GM19438 (cell line): ENCODE measurements around the gene EXOC2.

ENCODE experiments used
- ATAC-seq: cut with Tn5 transposase; IDR thresholded peaks from one replicate; pipeline ENCODE4 v1.9.1; 2021; ENCODE audit warnings: low read depth; ENCODE audit not compliant: unreplicated experiment

Gene EXOC2

GRCh38 chr6:548091-548490 is 144.8 kb downstream of the EXOC2 start:
- no peak for ATAC-seq

- ATAC-seq: no peak
Measured at GRCh38 chr6:540490-540889, 152.4 kb downstream of the EXOC2 start.

GRCh38 chr6:537114-537513 is 155.8 kb downstream of the EXOC2 start:
- ATAC-seq: no peak

GRCh38 chr6:530425-530824 is 162.5 kb downstream of the EXOC2 start:
- ATAC-seq: no peak

- ATAC-seq: no peak
Measured at GRCh38 chr6:528989-529388, 163.9 kb downstream of the EXOC2 start.

DNA sequence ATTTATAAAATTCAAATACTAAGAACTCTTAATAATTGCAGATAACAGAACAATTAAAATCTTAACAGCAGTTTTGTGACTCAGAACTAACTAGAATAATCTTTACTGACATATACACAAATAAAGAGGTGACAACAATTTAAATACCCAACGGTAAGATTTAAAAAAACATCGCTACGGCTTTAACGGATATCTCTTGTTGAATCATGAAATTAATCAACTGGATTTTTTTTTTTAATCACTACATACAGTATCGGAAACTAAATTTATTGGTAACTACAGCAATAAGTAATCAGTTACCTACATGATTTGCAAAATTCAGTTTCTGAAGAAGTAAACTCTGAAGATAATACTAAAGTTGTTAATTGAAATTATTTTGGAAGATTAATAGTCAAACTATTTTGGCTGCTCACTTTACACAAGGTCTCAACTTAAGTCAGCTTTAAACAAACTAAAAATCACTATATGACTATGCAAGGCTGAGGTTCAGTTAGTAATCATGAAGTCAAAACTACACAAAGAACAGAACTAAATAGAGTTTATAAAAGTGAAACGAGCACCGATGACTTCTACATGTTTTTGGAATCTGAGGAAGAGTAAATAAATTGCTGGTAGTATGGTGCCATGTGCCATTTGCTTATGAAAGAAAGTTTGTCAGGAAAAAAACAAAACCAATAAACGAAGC is 164.8 kb downstream of the EXOC2 start:
- no peak for ATAC-seq

- ATAC-seq: no peak
Measured at GRCh38 chr6:524803-525202, 168.1 kb downstream of the EXOC2 start.

DNA sequence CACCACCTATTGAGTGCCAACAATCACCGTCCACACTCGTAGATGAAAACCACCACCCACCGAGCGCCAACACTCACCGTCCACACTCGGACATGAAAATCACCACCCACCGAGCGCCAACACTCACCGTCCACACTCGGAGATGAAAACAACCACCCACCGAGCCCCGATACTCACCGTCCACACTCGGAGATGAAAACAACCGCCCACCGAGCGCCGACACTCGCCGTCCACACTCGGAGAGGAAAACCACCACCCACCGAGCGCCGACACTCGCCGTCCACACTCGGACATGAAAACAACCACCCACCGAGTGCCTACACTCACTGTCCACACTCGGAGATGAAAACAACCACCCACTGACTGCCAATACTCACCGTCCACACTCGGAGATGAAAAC is 172.1 kb downstream of the EXOC2 start:
- ATAC-seq: no peak

GRCh38 chr6:518218-518617 is 174.7 kb downstream of the EXOC2 start:
- ATAC-seq: no peak

DNA sequence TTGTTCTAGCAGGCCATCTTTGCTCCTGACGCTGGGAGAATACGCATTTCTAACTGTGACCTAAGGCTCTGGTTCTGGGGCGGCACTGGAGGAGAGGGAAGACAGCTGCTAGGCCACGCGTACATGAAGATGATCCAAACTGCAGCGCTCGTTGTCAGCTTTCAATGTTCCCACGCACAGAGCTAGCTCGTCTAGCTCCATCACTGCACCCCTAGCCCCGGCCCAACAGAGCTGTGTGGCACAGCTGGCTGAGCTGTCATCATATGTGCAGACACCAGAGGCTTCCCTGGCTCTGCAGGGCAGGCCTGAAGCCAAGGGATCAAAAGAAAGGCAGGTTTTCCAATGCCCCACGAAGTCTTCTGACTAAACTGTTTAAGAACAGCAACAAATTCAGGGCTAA is 176.7 kb downstream of the EXOC2 start:
- ATAC-seq: no peak

DNA sequence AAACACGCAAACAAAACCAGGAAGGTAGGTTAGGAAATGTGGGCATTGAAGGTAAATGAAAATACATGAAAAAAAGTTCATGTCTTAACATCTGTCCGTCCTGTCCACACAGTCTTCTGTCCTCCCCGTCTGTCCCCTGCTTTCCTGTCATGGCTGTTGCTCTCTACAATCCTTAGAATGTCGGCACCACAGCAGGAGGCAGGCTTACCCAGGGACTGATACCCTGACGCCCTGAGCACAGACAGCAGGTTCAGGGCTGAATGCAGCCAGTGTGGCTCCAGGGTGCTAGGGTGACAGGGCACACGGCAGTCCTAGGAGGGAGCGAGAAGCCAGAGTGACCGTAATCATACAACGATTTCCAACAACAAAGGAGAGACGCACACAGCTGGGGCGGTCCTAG is 177.7 kb downstream of the EXOC2 start:
- no peak for ATAC-seq

DNA sequence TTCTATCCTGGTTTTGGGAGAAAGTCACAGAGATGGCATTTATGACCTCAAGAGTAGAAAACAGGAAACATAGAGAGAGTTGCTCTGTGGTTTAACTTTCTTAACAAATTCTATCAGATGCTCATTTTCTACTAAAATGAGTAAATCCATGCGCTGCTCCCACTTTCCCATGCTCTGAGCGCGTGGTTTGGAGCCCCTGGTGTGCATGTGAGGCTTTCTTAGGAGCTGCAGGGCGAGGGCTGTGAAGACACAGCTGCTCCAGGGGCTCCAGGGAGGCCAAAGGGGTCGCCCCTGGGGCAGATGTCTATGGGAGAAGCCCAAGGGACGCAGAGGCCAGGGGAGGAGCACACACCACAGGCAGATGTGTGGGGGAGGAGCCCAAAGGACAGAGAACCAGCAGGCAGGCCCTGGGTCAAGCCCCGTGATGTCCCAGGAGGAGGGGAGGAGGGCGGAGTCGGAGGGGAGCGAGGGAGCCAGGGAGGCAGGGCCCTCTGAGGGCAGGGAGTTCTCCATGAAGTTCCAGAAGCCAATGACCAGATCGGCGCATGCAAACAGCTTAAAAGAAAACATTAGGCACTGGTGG is 178.5 kb downstream of the EXOC2 start:
- ATAC-seq: no peak

DNA sequence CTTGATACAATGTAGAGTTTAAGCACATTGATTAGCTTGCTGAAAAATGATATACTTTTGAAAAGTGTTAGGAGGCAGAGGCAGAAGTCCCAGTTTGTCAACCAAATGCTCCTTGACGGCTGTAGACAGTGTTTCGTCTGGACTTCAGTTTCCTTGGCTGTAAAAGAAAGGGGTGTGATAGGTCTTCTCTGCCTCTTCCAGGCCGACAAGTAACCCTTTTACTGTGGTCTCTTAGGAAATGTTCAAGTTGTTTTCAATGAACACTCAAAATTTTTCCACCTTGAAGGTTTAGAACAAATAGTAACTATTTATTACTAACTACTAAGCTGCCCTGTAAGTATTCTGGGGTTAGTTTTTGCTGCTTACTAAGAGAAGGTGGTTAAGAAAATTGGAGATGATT is 179.0 kb downstream of the EXOC2 start:
- ATAC-seq: no peak

DNA sequence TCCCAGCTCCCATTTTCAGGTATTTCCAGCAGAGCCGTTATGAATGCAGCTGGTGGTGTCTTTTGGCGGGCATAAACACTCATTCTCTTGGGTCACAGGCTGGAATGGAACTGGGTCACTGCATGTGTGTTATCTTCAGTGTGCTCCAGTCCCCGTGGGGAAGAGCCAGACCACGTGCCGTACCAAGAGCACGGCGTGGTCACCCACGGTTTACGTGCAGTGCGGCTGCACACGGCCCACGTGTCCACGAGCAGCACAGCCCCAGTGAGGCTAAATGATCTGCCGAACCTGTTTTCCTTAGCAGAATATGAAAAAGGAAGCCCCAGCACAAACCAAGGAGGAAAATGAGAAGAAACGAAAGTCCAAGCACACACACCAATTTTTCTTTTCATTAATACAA is 179.9 kb downstream of the EXOC2 start:
- ATAC-seq: no peak

- no peak for ATAC-seq
Measured at GRCh38 chr6:511488-512137, 181.3 kb downstream of the EXOC2 start.

- ATAC-seq: no peak
Measured at GRCh38 chr6:509676-510075, 183.3 kb downstream of the EXOC2 start.

DNA sequence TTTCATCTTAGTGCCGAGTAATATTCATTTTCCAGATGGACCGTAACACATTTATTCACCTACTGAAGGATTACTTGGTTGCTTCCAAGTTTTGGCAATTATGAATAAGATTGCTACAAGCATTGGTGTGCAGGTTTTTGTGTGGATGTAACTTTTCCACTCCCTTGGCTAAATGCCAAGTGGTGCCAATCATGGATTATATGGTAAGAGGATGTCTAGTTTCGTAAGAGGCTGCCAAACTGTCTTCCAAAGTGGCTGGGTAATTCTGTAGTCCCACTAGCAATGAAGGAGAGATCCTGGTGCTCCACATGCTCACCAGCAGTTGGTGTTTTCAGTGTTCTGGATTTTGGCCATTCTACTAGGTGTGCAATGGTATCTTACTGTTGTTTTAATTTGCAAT is 184.3 kb downstream of the EXOC2 start:
- ATAC-seq: no peak

- no peak for ATAC-seq
Measured at GRCh38 chr6:508006-508405, 184.9 kb downstream of the EXOC2 start.

- ATAC-seq: no peak
Measured at GRCh38 chr6:506920-507622, 185.9 kb downstream of the EXOC2 start.

DNA sequence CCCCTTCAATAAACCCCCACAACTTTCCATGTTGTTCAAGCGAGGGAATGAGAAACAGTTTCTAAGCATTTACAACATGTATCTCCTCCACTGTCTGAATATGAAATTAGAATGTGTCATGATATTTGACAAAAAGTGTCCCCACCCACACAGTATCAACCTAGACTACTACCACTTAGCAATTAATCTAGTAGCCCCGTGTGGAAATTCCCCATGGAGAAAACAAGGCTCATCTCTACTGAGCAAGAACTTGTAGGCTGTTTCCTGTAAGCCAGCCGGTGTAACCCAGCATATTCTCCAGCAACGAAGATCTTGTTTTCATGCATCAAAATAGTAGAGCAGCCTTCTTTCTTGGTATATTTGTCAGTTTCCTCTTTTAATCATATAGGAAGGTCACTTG is 186.4 kb downstream of the EXOC2 start:
- no peak for ATAC-seq

- ATAC-seq: no peak
Measured at GRCh38 chr6:505374-505773, 187.6 kb downstream of the EXOC2 start.
